ENCODE data around the gene TCHHL1.

DNA sequence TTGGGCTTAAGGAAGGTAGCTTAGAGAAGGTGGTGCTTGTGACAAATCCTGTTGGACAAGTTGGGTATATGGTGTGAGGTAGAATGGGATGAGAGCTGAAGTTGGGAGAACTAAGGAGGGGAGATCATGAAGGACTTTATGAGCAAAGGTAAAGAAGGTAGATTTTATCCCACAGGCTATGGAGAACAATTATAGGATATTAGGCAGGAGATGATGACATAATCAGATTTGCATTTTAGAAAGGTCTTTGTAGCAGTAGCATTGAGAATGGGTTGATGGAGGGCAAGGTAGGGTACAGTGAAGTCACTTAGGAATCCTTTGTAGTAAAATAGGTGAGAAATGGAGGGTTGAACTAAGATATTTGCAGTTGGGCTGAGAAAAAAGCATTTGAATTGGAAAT, 41.3 kb upstream of the TCHHL1 start:
- TF ChIP-seq SMC3 (IDR thresholded peaks at IDR 0.05; ENCODE audit: borderline replicate concordance, low read length) = no peak
- TF ChIP-seq, protein P1, sequence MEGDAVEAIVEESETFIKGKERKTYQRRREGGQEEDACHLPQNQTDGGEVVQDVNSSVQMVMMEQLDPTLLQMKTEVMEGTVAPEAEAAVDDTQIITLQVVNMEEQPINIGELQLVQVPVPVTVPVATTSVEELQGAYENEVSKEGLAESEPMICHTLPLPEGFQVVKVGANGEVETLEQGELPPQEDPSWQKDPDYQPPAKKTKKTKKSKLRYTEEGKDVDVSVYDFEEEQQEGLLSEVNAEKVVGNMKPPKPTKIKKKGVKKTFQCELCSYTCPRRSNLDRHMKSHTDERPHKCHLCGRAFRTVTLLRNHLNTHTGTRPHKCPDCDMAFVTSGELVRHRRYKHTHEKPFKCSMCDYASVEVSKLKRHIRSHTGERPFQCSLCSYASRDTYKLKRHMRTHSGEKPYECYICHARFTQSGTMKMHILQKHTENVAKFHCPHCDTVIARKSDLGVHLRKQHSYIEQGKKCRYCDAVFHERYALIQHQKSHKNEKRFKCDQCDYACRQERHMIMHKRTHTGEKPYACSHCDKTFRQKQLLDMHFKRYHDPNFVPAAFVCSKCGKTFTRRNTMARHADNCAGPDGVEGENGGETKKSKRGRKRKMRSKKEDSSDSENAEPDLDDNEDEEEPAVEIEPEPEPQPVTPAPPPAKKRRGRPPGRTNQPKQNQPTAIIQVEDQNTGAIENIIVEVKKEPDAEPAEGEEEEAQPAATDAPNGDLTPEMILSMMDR (IDR thresholded peaks at IDR 0.05 in 2 of 3, conservative IDR thresholded peaks at IDR 0.05 in 1 of 3; ENCODE audit: control insufficient read depth in 2 of 3, extremely low read depth in 1 of 3, insufficient read depth in 1 of 3, low read depth in 3 of 3, low read length in 3 of 3) = no peak
- TF ChIP-seq BRCA1 (IDR thresholded peaks at IDR 0.05; ENCODE audit: low read depth, low read length) = no peak
- TF ChIP-seq EGR1 (IDR thresholded peaks at IDR 0.05; ENCODE audit: borderline replicate concordance in 1 of 2, low read depth in 2 of 2, low read length in 2 of 2) = no peak
- no peak for TF ChIP-seq CHD2 (IDR thresholded peaks at IDR 0.05; ENCODE audit: borderline replicate concordance, low read depth, low read length)
- no peak for TF ChIP-seq CEBPB (IDR thresholded peaks at IDR 0.05; ENCODE audit: borderline replicate concordance in 1 of 2, low read depth in 2 of 2, low read length in 2 of 2)
